ENCODE results near the gene NOXO1. TPM values are rescaled to one million over a fixed set of nuclear protein-coding genes. Genes with fewer than 3 reads are reported as not detected.

NOXO1 gene
- total RNA-seq, 6 experiments from 2014 or later = 0.28 to 0.46 (median 0.45) TPM; not detected in 3

- Mint-ChIP-seq H3K4me1 (ENCODE audit: low read depth) (peaks cover 8% of the 10 kb centered on the region), H3K27me3 (ENCODE audit: insufficient read depth) (no peaks in the 10 kb centered on the region), H3K27ac (no peak overlapping the region), H3K36me3 (ENCODE audit: low read depth) (no peaks in the 10 kb centered on the region; the same call in 1 of the 2 replicates), H3K9me3 (no peaks in the 10 kb centered on the region), H3K4me3 (no peak overlapping the region)
- TF ChIP-seq CTCF (IDR thresholded peaks at IDR 0.05) = no peak
- DNase-seq = no peak
Measured at GRCh38 chr16:1936945-1937479, 44.3 kb downstream of the NOXO1 start.

- Mint-ChIP-seq H3K9me3 (no peaks in the 10 kb centered on the region), H3K27ac (no peak overlapping the region), H3K36me3 (ENCODE audit: low read depth) (no peaks in the 10 kb centered on the region; the same call in 1 of the 2 replicates), H3K4me1 (ENCODE audit: low read depth) (0 out of 2 replicates have a peak, but pooled peaks cover 5% of the 10 kb centered on the region), H3K27me3 (ENCODE audit: insufficient read depth) (peaks cover 6% of the 10 kb centered on the region; the same call in 1 of the 2 replicates), H3K4me3 (no peak overlapping the region)
- no peak for DNase-seq
- TF ChIP-seq CTCF (IDR thresholded peaks at IDR 0.05) = no peak
Measured at GRCh38 chr16:1933097-1933661, 48.1 kb downstream of the NOXO1 start.

GRCh38 chr16:1932050-1933028 lies 48.9 kb downstream of the NOXO1 start:
- DNase-seq = peak; percentile 9
- Mint-ChIP-seq H3K9me3 (no peaks in the 10 kb centered on the region), H3K36me3 (ENCODE audit: low read depth) (no peaks in the 10 kb centered on the region), H3K4me1 (ENCODE audit: low read depth) (0 out of 2 replicates have a peak, but pooled peaks cover 5% of the 10 kb centered on the region), H3K27ac (no peak overlapping the region), H3K27me3 (ENCODE audit: insufficient read depth) (peaks cover 10% of the 10 kb centered on the region), H3K4me3 (no peak overlapping the region)
- TF ChIP-seq CTCF (IDR thresholded peaks at IDR 0.05) = no peak; the same call in 1 of the 2 replicates

- TF ChIP-seq CTCF (IDR thresholded peaks at IDR 0.05) = no peak
- peaks cover 13% of the 10 kb centered on the region for H3K27me3 Mint-ChIP-seq (ENCODE audit: insufficient read depth)
- no peak for DNase-seq
- H3K4me1 Mint-ChIP-seq (ENCODE audit: low read depth) = 0 out of 2 replicates have a peak, but pooled peaks cover 5% of the 10 kb centered on the region
- H3K4me3 Mint-ChIP-seq = no peak overlapping the region
- no peak overlapping the region for H3K27ac Mint-ChIP-seq
- no peaks in the 10 kb centered on the region for H3K36me3 Mint-ChIP-seq (ENCODE audit: low read depth)
- no peaks in the 10 kb centered on the region for H3K9me3 Mint-ChIP-seq
Measured at GRCh38 chr16:1930338-1930720, 50.9 kb downstream of the NOXO1 start.

GRCh38 chr16:1929578-1930337 lies 51.5 kb downstream of the NOXO1 start:
- Mint-ChIP-seq H3K27ac (no peak overlapping the region), H3K4me3 (no peak overlapping the region; the same call in 1 of the 2 replicates)

More at GRCh38 chr16:1929578-1930337, 51.5 kb downstream of the NOXO1 start:
- DNase-seq = peak; percentile 62
- Mint-ChIP-seq H3K4me1 (ENCODE audit: low read depth) (0 out of 2 replicates have a peak, but pooled peaks cover 5% of the 10 kb centered on the region), H3K27me3 (ENCODE audit: insufficient read depth) (peaks cover 17% of the 10 kb centered on the region), H3K36me3 (ENCODE audit: low read depth) (no peaks in the 10 kb centered on the region), H3K9me3 (no peaks in the 10 kb centered on the region)
- peak; percentile 100 for TF ChIP-seq CTCF (IDR thresholded peaks at IDR 0.05)

All from HFFc6 (cell line).